GM18907 (cell line): ENCODE results near the gene LPXN.

ENCODE experiments used
- ATAC-seq: cut with Tn5 transposase; IDR thresholded peaks from one replicate; pipeline ENCODE4 v1.9.1; 2021; ENCODE audit warnings: mild to moderate bottlenecking, moderate library complexity; ENCODE audit not compliant: unreplicated experiment

LPXN gene

DNA sequence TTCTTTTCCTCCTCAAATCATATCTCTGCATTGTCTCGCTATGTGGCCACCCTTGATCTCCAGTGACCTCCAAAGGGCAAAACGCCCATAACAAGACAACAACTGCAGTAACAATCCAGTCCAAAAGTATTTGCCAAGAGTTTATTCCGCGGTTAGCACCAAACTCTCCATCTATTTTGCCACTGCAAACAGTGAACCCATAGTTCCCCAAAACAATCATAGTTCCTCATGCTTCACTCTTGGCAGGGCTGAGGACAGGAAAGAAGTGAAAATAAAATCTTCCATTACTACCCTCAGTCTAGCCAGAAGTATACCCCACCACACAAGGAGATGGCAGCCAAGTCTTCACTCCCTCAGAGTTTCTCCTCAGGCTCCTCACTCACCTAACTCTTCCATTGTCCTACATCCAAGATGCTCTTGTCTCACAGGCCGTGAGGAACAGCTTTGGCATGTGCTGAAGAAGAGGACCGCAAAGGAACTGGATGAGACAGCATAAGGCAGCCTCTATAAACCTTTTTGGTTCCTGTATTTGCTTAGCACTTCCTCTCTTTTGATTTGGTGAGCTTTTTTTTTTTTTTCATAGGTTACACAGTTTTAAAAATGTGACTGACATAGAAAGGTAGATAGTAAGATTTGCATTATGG is at the start of gene LPXN:
LPXN (minus strand) TSS at position 480 of the 644 bp plus-strand sequence; CDS start at position 396, 84 bp downstream.
- ATAC-seq, result no peak

DNA sequence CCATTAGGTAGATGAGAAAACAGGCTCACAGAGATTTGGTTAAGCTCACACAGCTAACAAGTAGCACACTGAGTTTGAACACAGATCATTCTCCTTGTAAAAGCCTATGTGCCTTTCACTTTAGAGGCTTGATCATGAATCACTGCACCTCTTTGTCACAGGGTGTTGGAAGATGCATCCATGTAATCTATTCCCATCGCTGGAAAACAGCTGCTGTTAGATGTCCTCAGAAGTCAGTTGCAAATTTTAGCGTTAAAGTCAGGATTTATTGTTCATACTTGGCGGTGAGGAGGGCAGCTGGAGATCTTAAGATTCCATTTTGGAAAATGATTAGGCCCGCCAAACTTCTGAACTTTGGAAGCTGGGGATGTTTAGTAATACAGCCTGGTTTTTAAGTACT is 49.4 kb upstream of the LPXN start:
- ATAC-seq, result no peak

GRCh38 chr11:58622344-58622743 is 46.7 kb upstream of the LPXN start, which contains the start of gene CNTF:
TSS of gene CNTF (plus strand) at chr11:58622665. CDS start at chr11:58622753, 88 bp downstream.
- no peak for ATAC-seq

GRCh38 chr11:58621586-58622262 is 46.1 kb upstream of the LPXN start:
- no peak for ATAC-seq

GRCh38 chr11:58617976-58618557 is 42.4 kb upstream of the LPXN start:
- ATAC-seq, result peak; percentile 52

- no peak for ATAC-seq
Observed at GRCh38 chr11:58616594-58616993, 40.9 kb upstream of the LPXN start.

- no peak for ATAC-seq
Observed at GRCh38 chr11:58615559-58615958, 39.9 kb upstream of the LPXN start.

DNA sequence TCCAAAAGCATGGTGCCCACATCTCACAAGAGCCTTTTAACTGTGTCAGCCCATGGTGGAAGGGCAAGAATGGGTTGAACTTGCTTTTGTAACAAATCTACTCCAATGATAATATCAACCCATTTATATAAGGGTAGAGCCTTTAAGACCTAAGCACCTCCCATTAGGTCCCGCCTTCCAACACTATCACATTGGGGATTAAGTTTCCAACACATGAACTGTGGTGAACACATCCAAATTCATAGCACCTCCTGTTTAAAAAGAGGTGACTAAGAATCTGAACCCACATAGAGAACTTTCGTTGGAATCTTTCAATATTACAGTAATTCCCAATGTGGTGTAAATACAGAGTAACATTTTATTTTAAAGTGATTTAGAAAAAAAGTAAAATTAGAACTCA is 37.6 kb upstream of the LPXN start:
- no peak for ATAC-seq

GRCh38 chr11:58609723-58610122 is 34.1 kb upstream of the LPXN start:
- ATAC-seq, result no peak

- ATAC-seq, result no peak
Observed at GRCh38 chr11:58608331-58608730, 32.7 kb upstream of the LPXN start.

DNA sequence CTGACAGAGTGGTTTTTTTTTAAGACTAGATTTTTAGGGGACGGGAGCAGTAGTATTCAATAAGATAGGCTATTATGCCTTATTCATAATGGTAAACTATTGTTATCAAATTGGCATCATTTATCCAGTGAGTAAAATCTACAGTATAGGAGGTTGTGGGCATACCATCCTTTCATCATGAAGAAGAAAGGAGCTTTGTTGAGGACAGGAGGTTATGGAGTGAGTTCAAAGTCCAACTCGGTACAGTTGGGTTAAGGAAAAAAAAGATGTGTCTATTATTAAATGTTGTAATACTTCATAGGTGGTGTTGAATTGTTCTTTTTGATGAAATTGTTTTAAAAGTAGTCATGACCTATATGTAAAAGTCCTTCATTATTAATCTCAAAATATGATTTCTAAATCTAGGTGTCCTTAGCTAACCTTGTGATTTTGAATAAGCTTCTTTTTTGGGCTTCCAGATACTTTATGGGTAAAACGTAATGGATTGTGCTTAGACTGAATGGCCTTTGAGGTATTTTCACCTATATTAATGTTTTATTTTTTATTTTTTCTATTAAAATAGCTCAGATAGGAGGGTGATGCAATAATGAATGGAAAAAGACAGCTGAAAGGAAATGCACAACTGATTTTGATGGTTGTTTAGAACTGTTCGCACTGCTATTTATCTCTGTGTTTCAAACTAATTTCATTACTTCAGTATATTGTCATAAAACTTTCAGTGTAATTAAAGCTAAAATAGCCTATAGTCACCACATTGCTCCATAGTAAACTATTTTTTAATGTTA is 31.5 kb upstream of the LPXN start:
- no peak for ATAC-seq

DNA sequence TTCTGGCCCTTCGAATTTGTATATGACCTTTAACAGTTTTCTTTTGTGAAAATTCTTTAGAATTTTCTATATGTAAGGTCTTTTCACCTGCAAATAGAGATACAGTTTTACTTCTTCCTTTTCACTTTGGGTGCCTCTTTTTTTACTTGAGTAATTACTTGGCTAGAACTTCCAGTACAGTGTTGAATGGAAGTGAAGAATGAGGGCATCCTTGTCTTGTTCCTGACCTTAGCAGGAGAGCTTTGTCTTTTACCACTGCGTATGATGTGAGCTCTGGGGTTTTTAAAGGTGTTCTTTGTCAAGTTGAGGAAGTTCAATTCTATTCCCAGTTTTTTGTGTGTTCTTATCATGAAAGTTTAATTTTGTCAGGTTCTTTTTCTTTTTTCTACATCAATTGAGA is 24.9 kb upstream of the LPXN start:
- no peak for ATAC-seq

- ATAC-seq, result no peak
Observed at GRCh38 chr11:58597486-58598144, 22.0 kb upstream of the LPXN start.

- no peak for ATAC-seq
Observed at GRCh38 chr11:58596621-58597020, 21.0 kb upstream of the LPXN start.

- ATAC-seq, result no peak
Observed at GRCh38 chr11:58594826-58595225, 19.2 kb upstream of the LPXN start.

DNA sequence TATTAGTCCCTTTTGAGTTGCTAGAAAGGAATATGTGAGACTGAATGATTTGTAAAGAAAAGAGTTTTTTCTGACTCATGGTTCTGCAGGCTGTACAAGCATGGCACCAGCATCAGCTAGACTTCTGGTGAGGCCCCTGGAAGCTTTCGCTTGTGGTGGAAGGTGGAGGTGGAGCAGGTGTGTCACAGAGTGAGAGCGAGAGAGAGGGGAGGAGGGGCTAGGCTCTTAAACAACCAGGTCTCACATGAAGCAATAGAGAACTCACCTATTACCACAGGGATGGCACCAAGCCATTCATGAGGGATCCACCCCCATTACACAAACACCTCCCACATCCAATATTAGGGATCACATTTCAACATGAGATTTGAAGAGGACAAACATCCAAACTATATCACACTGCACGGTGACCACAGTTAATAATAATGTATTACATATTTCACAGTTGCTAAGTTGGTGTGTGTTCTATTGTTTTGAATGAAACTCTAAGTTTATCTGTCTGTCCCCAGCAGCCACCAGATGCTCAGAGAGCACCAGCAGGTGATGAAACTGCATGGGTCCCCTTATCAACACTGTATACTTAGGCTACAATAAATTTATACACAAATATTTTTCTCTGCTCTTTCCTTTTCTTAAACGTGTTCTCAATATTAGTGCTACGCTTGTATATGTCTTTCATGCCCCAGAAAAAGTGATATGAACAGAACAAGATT is 17.3 kb upstream of the LPXN start:
- ATAC-seq, result no peak

- no peak for ATAC-seq
Observed at GRCh38 chr11:58591659-58592058, 16.0 kb upstream of the LPXN start.

GRCh38 chr11:58586998-58587397 is 11.3 kb upstream of the LPXN start:
- no peak for ATAC-seq

- no peak for ATAC-seq
Observed at GRCh38 chr11:58582437-58582836, 6.8 kb upstream of the LPXN start.

DNA sequence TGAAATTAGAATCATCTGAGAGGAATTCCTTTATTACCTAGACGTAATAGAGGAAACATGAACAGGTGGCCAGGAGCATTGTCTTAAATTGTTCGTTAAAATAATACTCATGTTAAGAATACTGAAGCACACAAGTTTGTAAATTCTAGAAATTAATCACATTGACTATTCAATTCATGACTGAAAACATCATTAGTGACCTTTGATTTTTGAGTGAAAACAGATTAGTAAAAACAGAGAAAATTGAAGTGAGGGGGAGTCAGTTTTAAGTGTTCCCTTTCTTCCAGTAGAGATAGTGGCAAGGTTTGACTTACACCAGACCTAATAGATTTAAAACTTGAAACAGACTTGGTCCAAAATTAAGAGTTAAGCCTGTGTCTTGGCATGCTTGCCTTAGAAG is 4.7 kb upstream of the LPXN start:
- ATAC-seq, result no peak
